Amygdala (tissue), 56 donors: ENCODE results near the gene DNAH1.

ENCODE experiments used
- DNase-seq, 56 donors: peaks; one replicate each; lab custom pipeline; 2025; lab: John Stamatoyannopoulos, UW

The DNAH1 gene

DNA sequence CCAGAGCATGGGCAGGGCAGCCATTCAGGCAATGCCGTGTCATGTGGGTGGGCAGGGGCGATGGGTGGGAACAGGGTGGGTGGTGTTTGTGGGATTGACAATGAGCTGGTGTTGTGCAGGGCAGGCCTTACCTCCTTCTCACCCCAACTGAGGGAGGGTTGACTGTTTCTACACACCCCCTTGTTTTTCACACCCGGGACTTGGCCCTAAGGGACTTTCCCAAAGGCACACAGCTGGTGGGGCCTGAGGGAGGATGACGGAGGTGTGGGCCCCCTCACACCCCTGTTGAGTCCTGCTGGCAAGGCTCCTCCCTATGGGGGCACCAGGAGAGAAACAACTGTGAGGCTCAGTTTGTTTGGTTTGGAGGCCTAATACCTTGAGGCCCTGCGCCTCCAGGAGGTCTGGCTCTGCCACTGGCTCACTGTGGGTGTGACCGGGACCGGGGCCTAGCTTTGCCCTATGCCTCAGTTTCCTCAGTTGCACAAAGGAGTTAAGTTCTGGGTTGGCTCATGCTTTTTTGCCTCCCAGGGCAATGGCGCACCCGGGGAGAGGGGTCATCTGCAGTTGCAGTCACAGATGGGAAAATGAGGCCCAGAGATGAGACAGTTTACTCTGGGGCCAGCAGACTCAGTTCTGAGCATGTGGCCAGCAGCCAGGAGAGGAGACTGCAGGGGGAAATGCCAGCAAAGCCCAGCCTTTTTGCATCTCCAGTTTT lies 5.1 kb upstream of the DNAH1 start:
- DNase-seq, result no peak

- DNase-seq, result peak in 1 of 56 donors; percentile 51
These were observed 4.5 kb upstream of the DNAH1 start for GRCh38 chr3:52311576-52312119.

- no peak for DNase-seq
These were observed 2.8 kb upstream of the DNAH1 start for GRCh38 chr3:52313188-52313773.

DNA sequence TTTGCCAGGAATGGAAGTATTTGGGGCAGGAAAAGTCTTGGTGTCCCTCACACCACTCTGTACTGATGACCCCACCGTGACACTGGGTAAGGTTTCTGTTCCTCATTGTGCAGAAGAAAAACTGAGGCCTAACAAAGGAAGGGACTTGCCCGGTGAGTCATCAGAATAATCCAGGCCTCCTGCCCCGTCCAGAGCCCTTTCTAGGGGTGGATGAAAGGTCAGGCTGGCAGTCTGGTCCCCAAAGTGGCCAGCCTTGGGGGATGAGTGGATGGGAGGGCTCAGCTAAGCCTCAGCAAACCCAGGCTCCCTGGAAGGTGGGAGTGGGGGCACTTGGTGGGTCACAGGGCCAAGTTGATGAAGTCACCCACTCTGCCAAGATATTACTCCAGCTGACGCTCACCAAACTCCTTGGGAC lies 2.3 kb upstream of the DNAH1 start:
- peak in 3 of 56 donors; percentile 3 to 17 (median 7) for DNase-seq

DNA sequence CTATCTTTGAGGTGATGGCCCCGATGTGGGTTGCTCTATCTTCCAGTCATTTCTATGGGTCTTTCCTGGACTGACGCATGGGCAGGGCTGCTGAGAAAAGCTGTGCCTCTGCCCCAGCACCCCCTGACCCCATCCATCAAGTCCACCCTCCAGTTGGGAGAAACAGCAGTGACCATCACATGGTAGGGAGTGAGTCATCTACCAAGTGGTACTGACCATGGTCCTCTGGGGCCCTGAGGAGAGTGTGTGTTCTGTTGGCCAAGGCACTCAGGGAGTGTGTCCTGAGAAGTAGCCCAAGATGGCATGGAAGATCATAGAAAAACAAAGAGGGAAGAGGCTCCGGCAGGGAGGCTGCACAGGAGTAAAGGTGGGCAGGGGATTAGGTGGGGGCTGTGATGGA lies 1.6 kb upstream of the DNAH1 start:
- DNase-seq, result no peak

- no peak for DNase-seq
These were observed 1.1 kb upstream of the DNAH1 start for GRCh38 chr3:52315006-52315405.

GRCh38 chr3:52317208-52318000 lies 1.3 kb downstream of the DNAH1 start:
- peak in 1 of 56 donors; percentile 5 for DNase-seq

- no peak for DNase-seq
These were observed 2.2 kb downstream of the DNAH1 start for GRCh38 chr3:52318186-52318816.

DNA sequence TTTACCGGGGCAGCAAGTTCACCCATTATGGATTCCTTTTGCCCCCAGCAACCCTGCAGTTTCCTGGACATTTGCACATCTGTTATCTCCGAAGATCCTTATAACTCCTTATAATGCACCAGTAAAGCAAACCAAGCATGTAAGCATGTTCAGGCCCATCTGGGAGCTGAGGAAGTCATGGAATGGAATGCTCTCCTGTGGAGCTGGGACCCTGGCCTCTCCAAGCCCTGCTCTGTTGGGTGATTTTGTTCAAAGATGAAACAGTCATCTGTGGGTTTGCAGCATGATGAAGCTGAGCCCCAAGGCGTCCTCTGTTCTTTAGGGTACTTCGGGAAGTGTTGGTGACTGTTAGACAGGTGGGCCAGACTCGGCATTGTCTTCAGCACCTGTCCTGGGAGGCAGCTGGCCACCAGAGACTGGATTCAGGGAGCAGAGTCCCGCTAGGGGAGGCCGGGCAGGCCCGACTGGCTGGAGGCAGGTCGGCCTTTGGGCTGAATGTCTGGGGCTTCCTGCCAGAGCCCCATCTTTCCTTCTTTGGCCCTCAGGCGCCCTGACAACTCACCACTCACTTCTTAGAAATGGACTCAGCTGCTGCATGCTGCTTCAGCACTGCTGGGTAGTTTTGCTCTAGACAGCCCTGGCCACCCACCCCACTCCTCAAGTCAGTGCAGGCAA lies 3.9 kb downstream of the DNAH1 start:
- no peak for DNase-seq

- DNase-seq, result no peak
These were observed 5.4 kb downstream of the DNAH1 start for GRCh38 chr3:52321481-52321880.

GRCh38 chr3:52322466-52322865 lies 6.3 kb downstream of the DNAH1 start:
- DNase-seq, result no peak

GRCh38 chr3:52323526-52324295 lies 7.6 kb downstream of the DNAH1 start:
- no peak for DNase-seq

DNA sequence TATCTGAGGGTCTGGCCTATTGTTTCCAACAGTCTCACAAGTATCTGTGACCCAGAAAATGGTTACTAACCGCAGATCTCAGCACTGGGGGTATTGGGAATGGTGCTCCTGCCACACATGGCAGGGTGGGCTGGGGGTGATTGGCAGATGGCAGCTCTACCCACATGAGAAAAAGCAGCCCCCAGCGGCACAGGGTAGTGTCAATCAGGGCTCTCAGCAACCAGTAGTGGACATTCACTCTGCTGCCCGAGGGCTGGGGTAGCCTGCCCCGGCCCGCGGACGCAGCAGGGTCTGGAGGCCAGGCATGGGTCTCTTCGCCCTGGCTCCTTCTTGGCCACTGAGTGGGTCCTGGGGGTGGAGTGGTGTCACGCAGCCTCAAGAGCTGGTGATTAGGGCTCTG lies 8.6 kb downstream of the DNAH1 start:
- no peak for DNase-seq

DNA sequence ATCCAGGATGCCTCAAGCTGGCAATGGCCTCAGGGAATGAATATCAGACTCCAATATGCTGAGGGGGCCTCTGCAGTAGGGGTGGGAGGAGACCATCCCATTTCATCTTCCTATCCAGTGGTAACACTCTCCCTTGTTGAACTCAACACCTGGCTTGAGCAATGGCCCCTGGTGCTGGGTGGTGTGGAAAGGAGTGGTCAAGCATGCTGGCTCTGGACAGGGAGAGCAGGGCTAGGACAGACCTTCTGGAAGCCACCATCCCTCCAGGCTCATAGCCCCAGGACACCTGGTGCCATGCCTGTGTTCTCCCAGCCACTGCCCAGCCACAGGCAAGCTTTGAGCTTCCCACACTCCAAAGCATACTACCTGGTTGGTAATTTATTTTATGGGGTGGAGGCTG lies 9.6 kb downstream of the DNAH1 start:
- no peak for DNase-seq

DNA sequence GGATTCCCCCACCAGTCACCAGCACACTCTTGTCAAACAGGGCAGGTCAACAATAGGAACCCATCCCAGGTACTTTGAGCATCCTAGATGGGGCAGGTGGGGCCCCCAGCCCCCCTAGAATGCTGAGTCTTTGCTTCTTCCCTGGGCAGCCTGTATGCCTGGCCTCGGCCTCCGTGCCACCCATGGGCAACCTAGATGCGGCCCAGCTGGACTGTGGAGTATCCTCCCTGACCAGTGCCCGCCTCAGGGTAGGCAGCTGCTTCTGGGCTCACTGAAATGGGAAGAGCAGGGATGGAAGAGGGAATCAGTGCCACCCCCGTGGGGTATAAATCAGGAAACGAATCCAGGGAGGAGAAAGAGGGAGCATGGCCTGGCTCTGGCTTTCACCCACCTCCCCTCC lies 10.9 kb downstream of the DNAH1 start:
- DNase-seq, result no peak

DNA sequence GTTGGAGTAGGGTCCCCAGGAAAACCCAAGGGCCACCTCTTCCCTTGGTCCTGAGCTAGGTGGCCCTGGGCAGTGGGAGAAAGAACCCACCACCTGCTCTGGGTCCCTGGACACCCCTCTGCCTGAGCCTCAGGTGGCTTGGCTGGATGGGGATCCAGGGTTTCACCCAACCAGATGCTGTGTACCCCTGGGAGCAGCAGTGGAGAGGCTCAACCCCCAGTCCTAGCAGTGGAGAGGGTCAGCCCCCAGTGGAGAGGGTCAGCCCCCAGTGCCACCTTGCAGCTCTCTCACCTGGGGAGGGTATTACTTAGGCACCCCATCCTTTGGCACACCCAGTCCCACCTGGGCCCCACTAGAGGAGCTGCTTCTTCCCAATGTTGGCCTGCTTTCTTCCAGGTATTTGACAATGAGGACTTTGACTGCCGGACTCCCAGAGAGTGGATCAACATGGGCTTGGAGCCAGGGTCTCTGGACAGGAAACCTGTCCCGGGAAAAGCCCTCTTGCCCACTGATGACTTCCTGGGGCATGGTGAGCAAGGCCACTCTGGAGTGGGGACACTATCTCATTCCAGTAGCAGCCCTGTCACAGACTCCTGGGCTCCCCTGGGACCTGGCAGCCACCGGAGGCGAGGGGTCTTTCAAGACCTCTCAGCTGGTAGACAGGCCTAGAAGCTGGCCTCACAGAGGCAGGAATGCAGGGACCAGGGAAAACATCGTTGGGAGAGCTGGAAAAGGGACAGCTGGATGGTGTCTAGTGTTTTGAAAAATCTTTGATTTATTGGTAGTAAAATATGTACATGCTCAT lies 11.6 kb downstream of the DNAH1 start:
- no peak for DNase-seq

DNA sequence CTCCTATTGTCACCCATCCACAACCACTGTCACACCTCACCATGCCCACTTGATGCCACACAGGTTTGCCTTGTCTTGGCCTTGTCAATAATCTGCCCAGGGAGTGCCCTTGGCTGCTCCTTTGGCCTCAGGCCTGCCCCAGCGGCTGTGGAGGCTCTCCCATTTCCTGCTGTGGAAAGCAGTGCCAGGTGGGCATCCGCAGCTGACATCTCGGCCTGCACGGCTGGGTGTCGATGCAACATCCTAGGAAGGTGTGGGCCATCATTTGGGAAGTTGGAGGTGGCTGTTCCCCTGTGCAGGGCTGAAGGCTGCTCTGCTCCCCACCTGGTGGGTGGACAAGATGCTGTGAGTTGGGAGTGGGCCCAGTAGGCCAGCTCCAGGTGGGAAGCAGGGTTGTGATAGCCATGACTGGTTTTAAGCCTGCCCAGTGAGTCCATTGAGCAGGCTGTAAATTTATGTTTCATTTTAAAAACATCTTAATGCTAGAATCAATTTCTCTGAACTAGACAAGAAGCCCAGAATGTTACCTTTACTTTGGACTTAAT lies 12.5 kb downstream of the DNAH1 start:
- no peak for DNase-seq

- no peak for DNase-seq
These were observed 14.2 kb downstream of the DNAH1 start for GRCh38 chr3:52330194-52330805.
